Epidermal melanocyte (primary cell): ENCODE data around the gene IP6K2.
"Not testable (repeated sequence)": the region's sequence is repeated elsewhere in the genome, so short reads cannot be mapped to it uniquely, and the experiment has no call there.

Experiments
- DNase-seq: peaks from one replicate; pipeline ENCODE4 v3.0.0; 2011; ENCODE audit warnings: low spot score; ENCODE audit not compliant: insufficient read length

Gene IP6K2

GRCh38 chr3:48727511-48727910 is 10.5 kb upstream of the IP6K2 start:
- DNase-seq = no peak

DNA sequence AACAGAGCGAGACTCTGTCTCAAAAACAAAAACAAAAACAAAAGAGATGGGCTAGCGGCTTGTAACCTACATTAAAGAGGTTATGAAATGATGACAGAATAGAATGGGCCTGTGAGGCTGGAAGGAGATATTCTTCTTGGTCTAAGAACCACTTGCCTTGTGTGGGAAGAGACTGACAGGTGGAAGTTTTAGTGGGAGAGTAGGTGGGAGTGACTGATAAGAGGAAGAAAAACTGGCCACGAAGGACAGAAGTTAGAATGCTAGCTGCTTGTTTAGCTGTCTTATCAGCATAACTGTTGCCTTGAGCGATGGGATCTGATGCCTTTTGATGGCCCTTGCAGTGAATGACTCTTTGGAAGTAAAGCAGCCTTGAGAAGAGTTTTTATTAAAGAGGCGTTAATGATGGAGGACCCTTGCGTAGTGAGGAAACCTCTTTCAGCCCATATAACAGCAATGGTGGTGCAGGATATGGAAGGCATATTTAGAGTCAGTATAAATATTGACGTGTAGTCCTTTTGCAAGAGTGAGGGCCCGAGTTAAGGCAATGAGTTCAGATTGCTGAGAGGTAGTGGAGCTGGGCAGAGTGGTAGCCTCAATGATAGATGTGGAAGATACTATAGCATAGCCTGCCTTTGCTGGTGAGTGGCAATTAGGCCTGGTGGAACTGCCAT is 8.3 kb upstream of the IP6K2 start:
- DNase-seq = not testable (repeated sequence)

GRCh38 chr3:48723725-48724124 is 6.7 kb upstream of the IP6K2 start:
- DNase-seq = no peak

- DNase-seq = not testable (repeated sequence)
Observed at GRCh38 chr3:48723293-48723692, 6.3 kb upstream of the IP6K2 start.

DNA sequence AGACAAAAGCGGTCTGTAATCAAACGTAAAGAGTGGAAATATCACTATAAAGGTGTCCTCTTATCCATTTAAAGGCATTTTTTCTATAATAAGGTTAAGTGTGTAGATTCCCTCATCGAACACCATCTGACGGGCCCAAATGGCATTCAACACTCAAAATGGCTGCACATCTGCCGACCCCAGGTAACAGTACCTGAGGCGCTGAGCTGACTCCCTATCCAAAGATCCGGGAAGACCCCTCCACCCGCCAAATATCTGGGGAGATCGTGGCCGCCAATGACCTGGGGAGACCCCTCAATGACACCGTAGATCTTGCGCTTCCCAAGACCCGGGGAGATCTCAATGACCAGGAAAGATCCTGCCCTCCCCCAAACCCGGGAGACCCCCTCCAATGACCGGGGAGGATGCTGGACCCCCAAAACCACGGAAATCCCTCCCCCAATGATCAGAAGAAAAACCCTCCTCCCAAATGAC is 476 bp downstream of the IP6K2 start:
- no peak for DNase-seq

- no peak for DNase-seq
Observed at GRCh38 chr3:48715174-48715800, 1.7 kb downstream of the IP6K2 start.

GRCh38 chr3:48711727-48712126 is 5.3 kb downstream of the IP6K2 start:
- no peak for DNase-seq

DNA sequence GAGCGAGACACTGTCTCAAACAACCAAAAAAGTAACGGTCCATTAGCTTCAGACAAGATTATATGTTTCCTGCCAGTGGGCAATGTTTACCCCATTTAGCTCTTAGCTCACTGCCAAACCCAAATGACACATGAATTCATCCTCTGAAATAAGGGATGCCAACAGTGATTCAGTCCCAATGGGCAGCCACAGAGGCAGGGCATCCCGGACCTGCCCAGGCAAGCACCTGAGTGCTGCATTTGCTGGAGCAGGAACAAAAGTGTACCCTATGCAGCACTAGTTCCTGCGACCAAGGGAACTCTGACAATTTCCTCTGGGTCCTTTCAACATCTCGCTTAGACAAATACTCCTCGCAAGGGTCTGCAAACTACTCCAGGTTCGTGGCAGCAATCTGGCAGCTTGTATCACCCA is 8.0 kb downstream of the IP6K2 start:
- no peak for DNase-seq

DNA sequence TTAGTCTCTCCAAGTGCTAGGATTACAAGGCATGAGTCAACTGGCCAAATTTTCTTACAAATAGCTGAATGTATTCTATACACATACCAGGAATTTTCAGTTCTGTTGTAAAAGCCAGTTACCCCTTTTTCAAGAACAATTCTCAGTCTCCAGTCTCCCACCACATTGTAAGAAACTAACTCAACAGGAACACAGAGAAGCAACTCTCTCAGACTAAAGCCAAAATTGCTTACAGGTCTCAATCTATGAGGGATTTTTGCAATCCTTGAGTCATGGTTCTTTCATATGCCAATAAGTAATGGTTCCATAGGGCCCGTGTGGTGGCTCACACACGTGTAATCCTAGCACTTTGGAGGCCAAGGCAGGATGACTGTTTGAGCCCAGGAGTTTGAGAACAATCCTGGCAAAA is 8.5 kb downstream of the IP6K2 start:
- no peak for DNase-seq

DNA sequence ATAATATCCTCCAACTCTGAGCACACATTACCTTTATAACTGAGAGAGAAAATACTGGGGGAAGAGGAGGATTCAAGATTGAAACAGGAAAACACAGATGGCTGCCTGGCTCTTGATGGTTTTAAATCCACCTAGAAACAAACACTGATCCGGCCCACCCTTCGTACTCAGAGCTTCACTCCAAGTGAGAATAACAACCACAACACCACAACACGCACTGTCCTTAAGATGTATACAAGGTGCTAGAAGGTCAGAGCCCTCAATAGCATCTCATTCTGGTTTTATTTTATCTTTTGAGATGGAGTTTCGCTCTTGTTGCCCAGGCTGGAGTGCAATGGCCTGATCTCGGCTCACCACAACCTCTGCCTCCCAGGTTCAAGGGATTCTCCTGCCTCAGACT is 9.9 kb downstream of the IP6K2 start:
- DNase-seq = no peak

DNA sequence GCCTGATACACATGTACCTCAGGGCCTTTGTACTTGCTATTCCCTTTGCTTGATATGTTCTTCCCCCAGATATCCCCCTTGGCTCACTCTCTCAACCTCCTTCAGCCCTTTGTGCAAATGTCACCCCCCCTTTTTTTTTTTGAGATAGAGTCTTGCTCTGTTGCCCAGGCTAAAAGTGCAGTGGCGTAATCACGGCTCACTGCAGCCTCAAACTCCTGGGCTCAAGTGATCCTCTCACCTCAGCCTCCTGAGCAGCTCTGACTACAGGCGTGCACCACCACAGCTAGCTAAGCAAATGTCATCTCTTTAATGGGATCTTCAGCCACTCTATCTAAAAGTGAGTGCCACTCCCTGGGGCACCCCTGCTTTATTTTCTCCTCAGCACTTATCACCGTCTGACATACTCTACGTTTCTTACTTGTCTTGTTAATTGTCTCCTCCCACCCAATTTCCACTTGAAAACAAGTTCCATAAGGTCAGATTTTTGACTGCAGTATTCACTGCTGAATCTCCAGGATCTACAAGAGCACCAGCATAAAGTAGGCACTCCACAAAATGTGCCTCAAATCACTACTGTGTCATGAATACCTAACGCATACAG is 14.6 kb downstream of the IP6K2 start:
- no peak for DNase-seq

DNA sequence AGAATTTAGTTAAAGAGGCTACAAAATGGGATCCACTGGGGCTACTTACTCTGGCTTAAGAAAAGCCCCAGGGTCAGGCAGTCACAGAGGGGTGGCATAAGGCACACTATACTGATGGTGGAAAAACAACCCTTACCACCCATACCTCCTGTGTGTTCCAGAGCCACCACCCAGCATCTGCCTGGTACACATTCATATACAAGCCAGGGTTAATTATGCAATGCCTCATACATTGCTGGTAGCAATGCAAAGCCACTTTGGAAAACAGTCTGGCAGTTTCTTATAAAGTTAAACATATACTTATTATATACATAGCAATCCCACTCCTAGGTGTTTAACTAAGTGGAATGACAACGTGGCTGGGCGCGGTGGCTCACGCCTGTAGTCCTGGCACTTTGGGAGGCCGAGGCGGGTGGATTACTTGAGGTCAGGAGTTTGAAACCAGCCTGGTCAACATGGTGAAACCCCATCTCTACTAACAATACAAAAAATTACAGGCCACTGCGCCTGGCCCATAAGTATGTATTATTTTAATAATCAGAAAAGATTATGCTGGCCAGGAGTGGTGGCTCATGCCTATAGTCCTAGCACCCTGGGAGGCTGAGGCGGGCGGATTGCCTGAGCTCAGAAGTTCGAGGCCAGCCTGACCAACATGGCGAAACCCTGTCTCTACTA is 16.2 kb downstream of the IP6K2 start:
- no peak for DNase-seq

DNA sequence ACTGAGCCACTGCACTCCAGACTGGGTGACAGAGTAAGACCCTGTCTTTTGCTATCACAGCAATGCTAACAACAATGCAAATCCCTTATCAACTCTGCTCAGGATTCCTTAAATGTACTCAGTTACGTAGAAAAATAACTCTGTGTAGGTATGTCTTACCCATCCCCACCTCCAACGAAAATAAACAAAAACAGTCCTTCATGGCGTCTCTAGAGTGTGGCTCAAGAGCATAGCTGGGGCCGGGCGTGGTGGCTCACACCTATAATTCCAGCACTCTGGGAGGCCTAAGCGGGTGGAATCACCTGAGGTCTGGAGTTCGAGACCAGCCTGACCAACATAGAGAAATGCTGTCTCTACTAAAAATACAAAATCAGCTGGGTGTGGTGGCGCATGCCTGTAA is 18.1 kb downstream of the IP6K2 start:
- no peak for DNase-seq

DNA sequence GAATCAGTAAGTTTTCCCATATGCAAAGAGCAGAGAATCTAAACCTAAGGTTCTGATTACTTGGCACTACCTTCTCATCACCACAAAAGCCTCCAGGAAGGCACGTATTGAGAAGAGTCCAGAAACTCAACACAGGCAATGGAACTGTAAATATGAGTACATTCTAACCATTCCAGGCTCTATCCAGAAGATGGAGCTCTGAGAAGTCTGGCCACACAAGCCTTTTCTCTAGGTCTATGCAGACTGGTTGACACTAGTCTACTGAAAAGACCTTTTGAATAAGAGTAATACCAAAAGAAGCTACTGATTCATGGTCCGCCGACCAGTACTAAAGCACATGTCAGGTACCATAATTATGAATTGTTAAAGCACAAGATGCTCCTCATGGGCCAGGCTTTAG is 19.1 kb downstream of the IP6K2 start:
- DNase-seq = no peak

GRCh38 chr3:48696601-48697000 is 20.4 kb downstream of the IP6K2 start:
- no peak for DNase-seq

DNA sequence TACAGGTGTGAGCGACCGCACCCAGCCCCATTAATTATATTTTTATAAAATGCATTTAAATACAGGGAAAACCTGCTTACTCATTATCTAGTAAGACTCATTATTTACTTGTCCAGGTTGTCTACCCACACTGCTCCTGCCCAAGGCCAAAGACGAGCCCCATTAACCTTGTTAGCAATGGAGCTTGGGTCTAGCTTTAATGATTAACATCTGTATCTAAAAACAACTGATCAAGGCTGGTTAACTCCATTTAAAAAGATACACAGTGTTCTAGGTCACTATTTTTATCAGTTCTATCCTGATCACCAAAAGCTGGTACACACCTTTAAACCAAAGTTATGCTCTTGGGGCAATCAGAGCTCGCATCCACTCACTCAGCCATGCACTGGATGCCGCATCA is 20.9 kb downstream of the IP6K2 start:
- DNase-seq = no peak

- DNase-seq = no peak
Observed at GRCh38 chr3:48695393-48695753, 21.6 kb downstream of the IP6K2 start.

- DNase-seq = no peak
Observed at GRCh38 chr3:48694610-48695392, 22.2 kb downstream of the IP6K2 start.

GRCh38 chr3:48693826-48694225 is 23.2 kb downstream of the IP6K2 start:
- no peak for DNase-seq

GRCh38 chr3:48692551-48692950 is 24.5 kb downstream of the IP6K2 start:
- no peak for DNase-seq

DNA sequence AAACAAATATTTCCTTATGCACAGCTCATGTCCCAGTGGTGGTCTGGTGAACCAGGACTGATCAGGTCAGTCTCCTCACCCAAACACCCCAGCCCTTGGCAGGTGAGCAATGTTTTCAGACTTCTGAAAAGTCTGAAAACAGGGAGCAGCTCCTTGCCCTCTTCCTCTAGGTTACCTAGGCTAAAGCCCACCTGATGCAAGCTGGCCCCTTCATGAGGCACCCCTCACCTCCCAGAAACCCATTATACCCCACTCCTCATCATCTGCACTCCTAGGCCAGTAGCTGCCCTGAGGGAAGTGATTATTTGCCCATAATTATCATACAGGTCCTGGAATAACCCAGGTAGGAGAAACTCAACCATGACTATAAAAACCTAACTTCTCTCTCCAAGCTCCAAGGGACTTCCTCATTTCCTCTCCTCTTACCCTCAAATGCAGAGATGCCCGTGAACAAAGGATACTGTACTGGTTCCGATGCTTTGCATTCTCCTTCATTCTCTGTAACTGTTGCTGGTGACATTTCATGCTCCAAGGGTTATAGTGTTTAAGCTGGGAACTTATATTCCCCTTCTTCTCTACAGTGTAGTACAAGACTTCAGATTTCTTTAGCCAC is 26.1 kb downstream of the IP6K2 start:
- DNase-seq = no peak
